Medulla oblongata (tissue), 1 donor: ENCODE measurements around the gene ATXN3.
A peak's percentile ranks its signal among the peaks of the same experiment; 100 is the strongest.
"Not testable (repeated sequence)": the region's sequence is repeated elsewhere in the genome, so short reads cannot be mapped to it uniquely, and the experiment has no call there.

ENCODE experiments used
- DNase-seq: peaks from one replicate; pipeline ENCODE4 v3.0.0-alpha.2; 2015; ENCODE audit errors: extremely low spot score

The ATXN3 gene

DNA sequence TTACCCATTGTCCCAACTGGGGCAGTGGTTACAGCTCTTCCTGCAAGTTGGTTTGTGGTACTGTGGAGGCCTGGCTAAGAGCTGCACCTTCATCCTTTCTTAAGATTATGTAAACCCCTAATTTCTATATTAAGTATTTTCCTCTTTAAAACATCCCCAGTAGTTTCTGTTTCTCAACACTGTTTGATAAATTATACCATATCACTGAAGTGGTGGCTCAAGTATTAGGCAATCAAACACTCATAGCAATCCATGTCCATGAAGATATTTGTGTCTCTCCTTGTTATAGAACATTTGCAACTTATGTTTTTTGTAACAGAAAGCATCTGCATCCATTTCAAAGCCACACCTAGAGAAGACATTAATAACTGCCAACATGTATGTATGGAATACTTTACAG, 31.8 kb downstream of the ATXN3 start:
- DNase-seq, result no peak

DNA sequence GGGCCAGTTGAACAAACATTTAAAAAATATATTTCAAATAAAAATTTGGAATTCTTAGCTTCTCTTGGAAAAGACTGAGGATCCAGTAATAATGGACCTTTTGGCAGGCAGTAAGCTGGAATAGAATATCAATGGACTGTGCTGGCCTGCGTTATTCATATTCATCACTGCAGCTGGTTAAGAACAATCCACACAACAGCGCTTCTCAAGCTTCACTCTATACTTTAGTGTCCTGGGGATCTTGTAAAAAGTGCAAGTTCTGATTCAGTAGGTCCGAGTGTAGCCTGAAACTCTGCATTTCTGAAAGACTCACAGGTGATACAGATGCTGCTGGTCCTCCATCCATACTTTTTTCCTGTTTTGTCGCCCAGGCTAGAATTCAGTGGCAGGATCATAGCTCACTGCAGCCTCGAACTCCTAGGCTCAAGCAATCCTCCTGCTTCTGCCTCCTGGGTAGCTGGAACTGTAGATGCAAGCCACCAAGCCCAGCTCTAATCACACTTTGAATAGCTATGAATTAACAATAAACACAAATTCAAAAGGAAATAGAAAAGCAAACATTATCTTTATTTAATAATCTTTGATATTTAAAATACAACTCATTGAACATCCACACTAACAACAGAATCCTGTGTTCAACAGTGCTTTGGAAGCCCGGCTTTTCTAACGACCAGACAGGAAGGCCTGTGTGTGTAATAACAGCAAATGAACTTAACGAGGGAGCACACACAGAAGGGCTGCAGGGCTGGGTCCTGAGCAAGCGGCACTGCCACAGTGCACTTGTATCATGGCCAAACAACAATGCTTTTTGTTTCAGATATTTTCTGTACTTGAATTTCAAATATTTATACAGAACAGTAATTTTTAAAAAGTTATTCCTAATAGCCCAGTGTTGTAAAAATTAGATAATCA, 48.1 kb downstream of the ATXN3 start:
- peak; percentile 17 for DNase-seq

DNA sequence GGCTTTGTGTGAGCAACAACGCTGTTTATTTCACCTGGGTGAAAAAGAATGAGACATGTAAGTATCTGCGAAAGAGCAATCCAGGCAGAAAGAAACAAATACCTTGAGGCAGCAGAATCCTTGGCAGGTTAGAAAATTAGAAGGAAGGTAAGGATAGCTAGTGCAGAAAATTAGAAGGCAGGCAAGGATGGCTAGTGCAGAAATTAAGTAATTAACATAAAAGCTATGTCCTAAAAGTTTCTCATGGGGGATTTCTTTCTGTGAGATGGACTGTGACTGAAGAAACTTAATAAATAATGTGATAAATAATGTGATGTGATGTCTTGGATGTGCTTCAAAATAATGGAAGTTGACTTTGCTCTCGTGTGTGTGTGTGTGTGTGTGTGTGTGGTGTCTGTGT, 56.6 kb downstream of the ATXN3 start:
- DNase-seq, result no peak

DNA sequence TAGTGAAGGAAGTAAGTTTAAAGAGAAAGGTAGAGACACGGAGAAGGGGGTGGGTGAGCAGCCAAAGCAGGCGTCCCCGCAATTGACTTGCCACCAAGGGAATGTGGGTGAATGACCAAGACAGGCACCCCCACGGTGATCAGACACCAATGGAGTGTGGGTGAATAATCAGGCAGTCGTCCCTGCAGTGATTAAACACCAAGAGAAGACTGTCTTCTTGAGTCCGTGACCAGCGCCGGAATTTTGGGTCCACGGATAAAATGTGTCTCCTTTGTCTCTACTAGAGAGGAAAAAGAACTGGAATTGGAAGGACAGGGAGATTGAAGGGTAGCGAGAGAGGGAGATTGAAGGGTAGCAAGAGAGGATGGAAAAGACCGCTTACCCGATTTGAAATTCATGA, 57.2 kb downstream of the ATXN3 start:
- DNase-seq, result not testable (repeated sequence)

DNA sequence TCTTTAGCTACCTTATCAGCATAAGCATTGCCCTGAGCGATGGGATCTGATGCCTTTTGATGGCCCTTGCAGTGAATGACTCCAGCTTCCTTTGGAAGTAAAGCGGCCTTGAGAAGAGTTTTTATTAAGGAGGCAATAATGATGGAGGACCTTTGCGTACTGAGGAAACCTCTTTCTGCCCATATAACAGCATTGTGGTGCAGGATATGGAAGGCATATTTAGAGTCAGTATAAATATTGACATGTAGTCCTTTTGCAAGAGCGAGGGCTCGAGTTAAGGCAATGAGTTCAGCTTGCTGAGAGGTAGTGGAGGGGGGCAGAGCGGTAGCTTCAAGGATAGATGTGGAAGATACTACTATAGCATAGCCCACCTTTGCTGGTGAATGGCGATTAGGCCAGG, 60.5 kb downstream of the ATXN3 start:
- DNase-seq, result not testable (repeated sequence)

DNA sequence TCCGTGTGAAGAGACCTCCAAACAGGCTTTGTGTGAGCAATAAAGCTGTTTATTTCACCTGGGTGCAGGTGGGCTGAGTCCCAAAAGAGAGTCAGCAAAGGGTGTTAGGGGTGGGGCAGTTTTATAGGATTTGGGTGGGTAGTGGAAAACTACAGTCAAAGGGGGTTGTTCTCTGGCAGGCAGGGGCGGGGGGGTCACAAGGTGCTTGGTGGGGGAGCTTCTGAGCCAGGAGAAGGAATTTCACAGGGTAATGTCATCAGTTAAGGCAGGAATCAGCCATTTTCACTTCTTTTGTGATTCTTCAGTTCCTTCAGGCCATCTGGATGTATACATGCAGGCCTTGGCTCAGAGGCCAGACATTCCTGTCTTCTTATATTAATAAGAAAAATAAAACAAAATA, 64.6 kb downstream of the ATXN3 start:
- DNase-seq, result not testable (repeated sequence)

DNA sequence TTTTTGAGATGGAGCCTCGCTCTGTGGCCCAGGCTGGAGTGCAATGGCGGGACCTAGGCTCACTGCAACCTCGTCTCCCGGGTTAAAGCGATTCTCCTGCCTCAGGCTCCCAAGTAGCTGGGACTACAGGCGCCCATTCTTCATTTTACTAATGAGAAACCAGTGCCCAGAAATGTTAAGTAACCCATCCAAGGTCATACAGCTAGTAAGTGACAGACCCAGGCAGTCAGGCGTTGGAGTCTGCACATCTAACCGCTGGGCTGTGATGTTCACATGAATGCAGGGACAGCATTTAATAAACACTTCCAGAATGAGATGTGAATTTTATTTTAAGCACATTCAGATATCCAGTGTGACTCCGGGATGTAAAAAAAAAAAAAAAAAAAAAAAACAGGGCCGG, 65.2 kb downstream of the ATXN3 start:
- DNase-seq, result no peak

DNA sequence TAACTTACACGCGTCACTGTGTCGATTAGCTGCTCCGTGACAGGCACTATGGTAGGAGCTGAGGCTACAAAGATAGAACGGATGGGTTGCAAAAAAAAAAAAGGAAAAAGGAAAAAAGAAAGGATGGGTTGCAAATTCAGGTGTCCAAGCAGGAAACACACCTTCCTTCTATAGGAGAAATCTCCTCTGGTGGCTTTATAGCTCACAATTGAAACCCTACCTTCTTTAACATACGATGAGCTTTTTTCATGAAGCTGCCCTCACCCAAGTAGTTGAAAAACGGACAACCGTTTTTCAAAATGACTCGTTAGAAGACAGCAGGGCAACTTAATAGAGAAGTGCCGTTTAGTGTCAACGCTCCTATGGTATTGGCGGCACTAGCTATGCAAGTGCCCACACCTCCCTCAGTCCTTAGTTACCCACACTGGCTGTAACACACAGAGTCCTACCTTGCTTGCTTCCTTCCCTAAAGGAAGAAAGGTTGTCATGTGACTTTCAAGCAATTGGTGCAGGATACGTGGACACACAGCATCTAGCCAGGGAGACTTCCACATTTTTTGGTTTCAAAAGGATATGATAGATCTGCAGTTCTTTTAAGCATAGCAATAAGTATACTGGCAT, 65.8 kb downstream of the ATXN3 start:
- peak; percentile 39 for DNase-seq

DNA sequence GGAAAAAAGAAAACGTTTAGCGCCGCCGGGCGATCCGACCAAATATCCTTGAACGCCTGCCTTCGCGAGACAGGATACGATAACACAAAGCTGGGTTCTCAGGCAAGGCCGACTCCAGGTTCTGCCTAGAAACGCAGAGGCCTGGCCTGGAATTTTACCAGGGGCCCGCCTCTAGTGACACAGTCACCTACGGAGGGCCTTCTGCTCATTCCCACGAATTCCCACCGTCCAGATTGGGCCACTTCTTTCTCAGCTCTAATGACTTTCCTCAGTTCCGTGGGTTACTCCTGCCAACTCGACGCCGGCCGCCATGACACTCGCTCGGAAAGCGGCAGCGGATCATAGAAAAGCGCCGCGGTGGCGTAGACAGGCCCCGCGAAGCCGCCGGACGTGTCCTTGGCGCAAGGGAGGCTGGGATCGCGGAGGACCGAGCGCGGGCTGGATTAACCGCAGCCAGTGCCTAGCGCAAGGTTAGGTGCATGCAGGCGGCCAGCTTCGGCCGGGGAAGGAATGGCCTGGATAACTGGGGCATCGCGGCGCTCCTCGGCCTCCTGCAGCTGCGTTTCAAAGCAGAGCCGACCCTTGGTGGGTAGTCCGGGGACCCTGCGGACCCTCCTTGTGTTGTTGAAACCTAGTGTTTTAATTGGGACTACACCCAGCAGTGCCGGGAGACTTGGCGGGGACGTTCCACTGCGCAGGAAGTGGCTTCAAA, 66.5 kb downstream of the ATXN3 start, which contains the start of gene TRIP11:
TRIP11 (minus strand) TSS at position 341 of the 712 bp plus-strand sequence. CDS start 374 bp downstream, outside the sequence.
- peak; percentile 90 for DNase-seq

DNA sequence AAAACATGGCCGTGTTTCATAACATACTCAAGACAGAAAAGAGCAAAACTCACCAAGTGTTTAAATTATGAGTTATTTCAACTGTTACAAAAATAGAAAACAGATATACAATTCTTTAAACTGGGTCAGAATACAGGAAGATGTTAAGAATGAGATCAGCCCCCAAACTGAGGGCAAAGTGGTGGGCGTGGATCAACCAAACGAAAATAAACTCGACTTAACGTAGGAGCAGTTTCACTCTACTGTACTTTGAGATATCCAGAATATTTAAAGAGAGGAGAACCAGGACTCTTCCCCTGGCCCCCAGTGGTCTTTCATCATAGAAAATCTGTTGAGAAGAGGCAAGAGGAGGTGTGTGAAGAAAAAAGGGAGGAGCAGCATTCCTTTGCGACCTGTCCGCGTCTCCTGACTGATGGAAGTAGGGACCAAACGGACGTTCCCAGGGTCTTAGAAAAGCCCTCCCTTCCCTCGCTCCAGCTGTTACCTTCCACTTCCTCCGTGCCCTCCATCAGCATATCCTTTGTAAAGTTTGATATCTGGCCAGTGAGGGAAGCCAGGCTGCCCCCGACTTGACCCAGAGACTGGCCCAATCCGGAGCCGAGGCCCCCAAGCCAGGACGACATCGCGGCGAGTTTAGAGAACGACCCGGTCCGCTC, 67.2 kb downstream of the ATXN3 start:
- DNase-seq, result peak; percentile 46

DNA sequence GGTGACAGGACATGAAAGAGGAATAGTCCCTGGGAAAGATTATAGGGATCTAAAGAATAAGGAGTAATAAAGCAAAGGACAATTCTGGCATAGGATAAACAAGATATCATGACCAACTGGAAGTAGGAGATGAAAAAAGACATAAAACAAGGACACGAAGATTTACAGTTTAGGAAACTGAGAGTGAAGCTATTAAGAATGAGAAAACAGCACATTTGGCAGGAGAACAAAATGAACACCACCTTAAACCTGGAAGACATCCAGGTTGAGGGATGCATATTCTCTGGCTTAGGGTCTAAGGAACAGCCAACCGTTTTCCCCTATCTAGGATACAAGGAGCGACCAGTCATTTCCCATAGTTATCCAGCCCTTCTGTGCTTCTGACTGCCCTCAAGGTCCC, 68.4 kb downstream of the ATXN3 start:
- DNase-seq, result no peak

DNA sequence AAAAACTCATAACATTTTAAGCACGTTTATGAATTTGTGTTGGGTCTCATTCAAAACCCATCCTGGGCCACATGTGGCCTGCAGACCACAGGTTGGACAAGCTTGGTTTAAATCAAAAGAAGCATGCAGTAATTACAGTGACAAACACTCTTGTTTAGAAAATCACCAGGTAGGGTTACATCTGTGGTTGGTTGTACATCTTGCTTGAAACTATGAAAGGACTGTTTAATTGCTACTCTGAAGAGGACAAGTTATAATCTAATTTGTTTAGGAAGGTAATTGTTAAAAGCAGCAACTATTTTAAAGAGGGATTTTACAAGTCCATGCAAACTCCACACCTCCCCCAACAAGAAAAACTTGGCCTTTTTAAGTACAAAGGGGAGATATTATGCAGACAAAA, 70.5 kb downstream of the ATXN3 start:
- DNase-seq, result no peak

DNA sequence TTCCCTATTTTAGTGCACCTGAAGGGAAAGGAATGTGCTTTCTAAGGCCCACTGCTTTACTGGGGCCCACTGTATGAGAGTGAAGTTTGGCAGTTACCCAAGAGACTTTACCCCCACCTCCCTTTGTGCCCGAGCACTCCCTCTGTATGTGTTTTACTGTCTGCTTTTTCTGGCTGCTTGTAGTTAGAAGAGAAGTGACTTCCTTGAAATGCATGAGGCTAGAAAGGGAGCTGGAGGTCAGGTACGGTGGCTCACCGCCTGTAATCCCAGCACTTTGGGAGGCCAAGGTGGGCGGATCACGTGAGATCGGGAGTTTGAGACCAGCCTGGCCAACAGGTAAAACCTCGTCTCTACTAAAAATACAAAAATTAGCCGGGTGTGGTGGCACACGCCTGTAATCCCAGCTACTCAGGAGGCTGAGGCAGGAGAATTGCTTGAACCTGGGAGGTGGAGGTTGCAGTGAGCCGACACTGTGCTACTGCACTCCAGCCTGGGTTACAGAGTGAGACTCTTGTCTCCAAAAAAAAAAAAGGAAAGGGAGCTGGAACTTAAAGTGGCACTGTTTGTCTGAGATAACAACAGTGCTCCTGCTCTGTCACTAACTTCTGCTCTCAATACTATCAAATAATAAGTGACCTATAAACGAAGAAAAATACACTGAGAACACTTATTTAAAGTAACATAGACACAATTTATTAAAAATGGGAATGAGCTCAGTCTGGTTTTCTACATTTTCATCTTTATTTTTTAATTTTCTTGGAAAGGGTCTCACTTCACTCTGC, 72.3 kb downstream of the ATXN3 start:
- DNase-seq, result no peak

DNA sequence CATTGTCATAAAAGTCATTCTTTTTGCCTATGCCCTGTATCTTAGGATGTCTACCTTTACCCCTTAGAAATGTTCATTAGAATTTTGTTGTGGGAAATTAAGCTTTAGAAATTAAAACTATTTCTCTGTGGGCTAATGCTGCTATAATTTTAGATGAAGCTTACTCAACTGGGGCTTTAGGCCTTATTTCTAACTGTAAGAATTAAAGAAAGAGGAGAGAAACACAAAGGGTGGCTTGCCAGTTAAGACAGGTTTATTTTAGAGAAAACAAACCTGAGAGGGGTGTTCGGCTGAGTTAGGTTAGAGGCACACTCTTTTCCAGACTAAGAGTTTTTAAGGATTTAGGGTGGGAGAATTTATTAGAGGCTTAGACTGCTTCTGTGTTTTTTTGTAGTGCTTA, 72.9 kb downstream of the ATXN3 start:
- no peak for DNase-seq

DNA sequence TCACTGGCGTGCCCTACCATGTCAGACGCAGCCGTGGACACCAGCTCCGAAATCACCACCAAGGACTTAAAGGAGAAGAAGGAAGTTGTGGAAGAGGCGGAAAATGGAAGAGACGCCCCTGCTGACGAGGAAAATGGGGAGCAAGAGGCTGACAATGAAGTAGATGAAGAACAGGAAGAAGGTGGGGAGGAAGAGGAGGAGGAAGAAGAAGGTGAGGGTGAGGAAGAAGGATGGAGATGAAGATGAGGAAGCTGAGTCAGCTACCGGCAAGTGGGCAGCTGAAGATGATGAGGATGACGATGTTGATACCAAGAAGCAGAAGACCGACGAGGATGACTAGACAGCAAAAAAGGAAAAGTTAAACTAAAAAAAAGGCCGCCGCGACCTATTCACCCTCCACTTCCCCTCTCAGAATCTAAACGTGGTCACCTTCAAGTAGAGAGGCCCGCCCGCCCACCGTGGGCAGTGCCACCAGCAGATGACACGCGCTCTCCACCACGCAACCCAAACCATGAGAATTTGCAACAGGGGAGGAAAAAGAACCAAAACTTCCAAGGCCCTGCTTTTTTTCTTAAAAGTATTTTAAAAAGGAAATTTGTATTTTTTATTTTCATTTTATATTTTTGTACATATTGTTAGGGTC, 79.7 kb downstream of the ATXN3 start:
- DNase-seq, result no peak

DNA sequence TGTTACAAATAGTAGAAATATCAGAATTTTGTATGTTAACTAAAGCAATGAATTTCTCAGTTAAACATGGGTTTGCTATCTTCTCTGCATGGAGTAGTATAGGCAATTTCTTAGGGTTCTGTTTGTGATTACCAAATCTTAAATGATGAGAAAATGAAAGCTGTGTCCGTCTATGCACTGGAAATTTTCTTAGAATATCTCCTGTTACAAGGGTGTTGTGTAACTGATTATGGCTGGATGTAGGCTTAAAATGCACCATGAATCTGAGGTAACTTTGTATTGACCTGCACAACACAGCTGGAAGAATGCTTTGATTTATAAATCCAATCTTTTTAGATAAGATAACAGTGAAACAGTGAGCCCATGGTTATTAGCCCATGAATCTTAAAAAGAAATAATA, 84.3 kb downstream of the ATXN3 start:
- no peak for DNase-seq

DNA sequence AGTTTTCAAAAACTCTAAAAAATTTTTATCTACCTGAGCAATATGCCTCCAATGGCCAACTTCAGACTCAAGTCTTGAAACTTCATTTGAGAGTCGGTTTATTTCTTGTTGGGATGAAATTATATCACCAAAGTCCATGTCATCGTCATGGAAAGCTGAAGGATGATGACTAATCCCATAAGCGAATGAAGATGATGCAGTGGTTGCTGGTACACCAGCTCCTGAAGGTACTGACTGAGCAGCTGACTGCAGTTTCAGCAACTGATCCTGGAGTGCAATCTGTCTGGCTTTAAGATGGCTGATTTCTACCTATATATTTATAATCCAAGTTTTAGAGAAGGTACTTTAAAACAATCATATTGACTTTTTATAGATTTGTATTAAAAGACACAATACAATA, 84.9 kb downstream of the ATXN3 start:
- no peak for DNase-seq

DNA sequence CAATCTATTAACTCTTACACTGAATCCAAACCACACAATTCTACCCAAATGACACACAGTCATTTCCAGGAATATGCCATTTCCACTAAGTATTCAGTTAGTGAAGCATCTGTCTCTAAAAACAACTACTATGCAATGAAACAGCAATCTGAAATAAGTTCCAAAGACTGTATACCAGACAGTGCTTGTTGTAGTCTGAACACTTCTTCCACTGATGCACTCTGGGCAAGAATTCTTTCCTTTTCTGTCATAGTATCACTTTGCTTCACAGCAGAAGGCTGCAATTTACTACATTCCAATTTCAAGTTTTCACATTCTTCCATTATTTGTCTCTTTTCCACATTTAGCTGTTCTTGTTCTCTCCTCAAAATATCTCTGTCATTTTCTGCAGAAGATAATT, 92.3 kb downstream of the ATXN3 start:
- no peak for DNase-seq

DNA sequence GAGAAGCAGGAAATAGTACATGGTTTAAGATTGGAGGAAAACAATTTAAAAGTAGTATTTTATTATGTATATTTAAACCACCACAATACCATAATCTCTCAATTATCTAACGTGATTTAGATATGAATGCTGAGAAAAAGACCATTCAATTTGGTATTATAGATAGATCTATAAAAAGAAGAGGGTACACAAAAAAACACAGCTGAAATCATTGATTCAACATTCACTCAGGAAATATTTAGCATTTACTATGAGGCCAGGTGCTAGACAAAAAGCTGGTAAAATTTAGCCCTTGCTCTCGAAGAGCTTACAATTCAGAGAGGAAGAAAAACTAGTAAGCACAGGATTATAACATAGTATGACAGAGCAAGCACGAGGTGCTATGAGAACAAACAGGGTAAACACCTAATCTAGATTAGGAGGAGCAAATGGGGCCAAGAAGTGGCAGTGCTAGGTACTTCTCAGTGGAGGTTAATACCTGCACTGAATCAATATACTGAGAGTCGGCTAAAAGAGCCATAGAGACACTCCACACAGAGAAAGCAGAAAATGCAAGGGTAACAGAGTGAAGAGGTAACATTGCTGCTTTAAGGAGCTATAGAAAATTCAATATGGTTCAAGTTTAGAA, 94.1 kb downstream of the ATXN3 start:
- DNase-seq, result no peak

DNA sequence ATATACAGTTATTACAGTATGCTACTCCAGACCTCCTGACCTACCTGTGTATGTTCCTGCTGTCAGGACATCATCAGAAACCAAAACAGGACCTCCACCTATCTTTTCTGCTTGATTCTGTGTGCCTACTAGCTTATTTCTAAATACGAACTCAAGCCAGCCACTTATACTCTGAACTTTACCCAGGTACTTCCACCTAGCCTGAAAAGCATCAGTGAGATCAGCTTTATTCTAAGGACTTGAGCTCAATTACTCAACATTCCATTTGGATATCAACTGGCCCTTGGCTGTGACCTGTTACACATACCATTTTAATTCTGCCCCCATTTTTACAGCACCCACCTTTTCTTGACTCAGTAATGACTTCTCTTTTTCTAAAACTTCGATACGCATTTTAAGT, 95.7 kb downstream of the ATXN3 start:
- no peak for DNase-seq
